ACC112 (cell line): ENCODE measurements around the gene ANKHD1.

Experiments used
- H2AFZ ChIP-seq: fragments of 200-600 bp; sonication (generic); one replicate; pipeline ENCODE4 v1.6.0; 2017; ENCODE audit warnings: antibody characterized with exemption, low read length; ENCODE audit not compliant: unreplicated experiment
- H3K27ac ChIP-seq: fragments of 200-600 bp; sonication (generic); 2 replicates; pipeline ENCODE4 v1.5.1; 2014; ENCODE audit warnings: low read depth, mild to moderate bottlenecking, antibody characterized with exemption, low read length, moderate library complexity
- H3K27me3 ChIP-seq: fragments of 200-600 bp; sonication (generic); 2 replicates; pipeline ENCODE4 v1.6.1; 2014; ENCODE audit warnings: mild to moderate bottlenecking, antibody characterized with exemption, low read length, moderate library complexity, mixed read lengths; ENCODE audit not compliant: insufficient read depth
- H3K36me3 ChIP-seq: fragments of 200-600 bp; sonication (generic); 2 replicates; pipeline ENCODE4 v1.6.1; 2016; ENCODE audit warnings: mild to moderate bottlenecking, antibody characterized with exemption, low read length, moderate library complexity, mixed read lengths; ENCODE audit not compliant: insufficient read depth
- H3K4me1 ChIP-seq: fragments of 200-600 bp; sonication (generic); one replicate; pipeline ENCODE4 v1.6.1; 2016; ENCODE audit warnings: low read length, mixed read lengths; ENCODE audit not compliant: insufficient read depth, unreplicated experiment, control insufficient read depth
- H3K4me3 ChIP-seq: fragments of 200-600 bp; sonication (generic); 2 replicates; pipeline ENCODE4 v1.5.1; 2014; ENCODE audit warnings: mild to moderate bottlenecking, low read depth, low read length
- H3K79me2 ChIP-seq: fragments of 200-600 bp; sonication (generic); one replicate; pipeline ENCODE4 v1.6.0; 2016; ENCODE audit warnings: low read length; ENCODE audit not compliant: control insufficient read depth, unreplicated experiment, insufficient read depth

Gene ANKHD1

DNA sequence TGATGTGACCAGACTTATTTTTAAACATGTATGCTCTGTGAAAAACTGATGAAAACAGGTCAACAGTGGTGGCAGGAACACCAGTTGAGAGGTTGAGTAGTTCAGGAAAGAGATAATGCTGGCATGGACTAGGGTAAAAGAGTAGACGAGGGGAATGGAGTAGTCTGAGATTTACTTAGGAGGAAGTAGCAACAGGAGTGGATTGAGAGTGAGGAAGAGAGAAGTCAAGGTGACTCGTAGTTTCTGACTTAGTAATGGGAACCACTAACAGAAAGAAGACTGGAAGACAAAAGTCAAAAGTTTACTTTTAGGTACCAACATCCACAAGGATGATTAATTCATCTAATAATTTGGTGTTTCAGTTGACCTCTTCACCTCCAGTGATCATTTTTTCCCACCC lies 152.0 kb downstream of the ANKHD1 start:
- Histone ChIP-seq H3K4me3 (no peak overlapping the region), H3K27ac (peak overlapping the region; percentile 29; the same call in 1 of the 2 replicates), H3K4me1 (peaks cover 47% of the 10 kb centered on the region), H2AFZ (no peak overlapping the region), H3K36me3 (no peaks in the 10 kb centered on the region; the same call in 1 of the 2 replicates), H3K79me2 (peaks cover 46% of the 10 kb centered on the region), H3K27me3 (no peaks in the 10 kb centered on the region)

DNA sequence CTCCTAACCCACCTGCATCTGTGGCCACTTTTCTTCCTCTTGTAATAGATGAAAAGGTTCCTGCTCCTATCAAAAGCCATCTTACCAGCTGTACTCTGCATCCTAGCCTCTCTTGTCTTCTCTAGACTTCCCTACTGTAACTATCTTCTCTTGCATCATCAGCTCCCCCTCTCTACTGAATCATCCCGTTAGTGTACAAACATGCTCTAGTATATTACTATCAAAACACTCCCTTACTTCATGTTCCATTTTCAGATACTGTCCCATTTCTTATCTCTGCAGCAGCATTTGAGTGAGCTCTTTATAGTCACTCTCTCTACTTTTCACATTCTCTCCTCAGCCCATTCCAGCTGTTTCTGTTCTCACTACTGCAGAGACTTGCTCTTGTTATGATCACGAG lies 152.8 kb downstream of the ANKHD1 start:
- Histone ChIP-seq H3K36me3 (no peaks in the 10 kb centered on the region), H3K79me2 (peaks cover 46% of the 10 kb centered on the region), H3K27ac (peak overlapping the region; percentile 29; the same call in 1 of the 2 replicates), H3K4me3 (0 out of 2 replicates have a peak overlapping the region, but pooled peaks have one; percentile 9), H3K27me3 (no peaks in the 10 kb centered on the region), H3K4me1 (peaks cover 39% of the 10 kb centered on the region), H2AFZ (no peak overlapping the region)

DNA sequence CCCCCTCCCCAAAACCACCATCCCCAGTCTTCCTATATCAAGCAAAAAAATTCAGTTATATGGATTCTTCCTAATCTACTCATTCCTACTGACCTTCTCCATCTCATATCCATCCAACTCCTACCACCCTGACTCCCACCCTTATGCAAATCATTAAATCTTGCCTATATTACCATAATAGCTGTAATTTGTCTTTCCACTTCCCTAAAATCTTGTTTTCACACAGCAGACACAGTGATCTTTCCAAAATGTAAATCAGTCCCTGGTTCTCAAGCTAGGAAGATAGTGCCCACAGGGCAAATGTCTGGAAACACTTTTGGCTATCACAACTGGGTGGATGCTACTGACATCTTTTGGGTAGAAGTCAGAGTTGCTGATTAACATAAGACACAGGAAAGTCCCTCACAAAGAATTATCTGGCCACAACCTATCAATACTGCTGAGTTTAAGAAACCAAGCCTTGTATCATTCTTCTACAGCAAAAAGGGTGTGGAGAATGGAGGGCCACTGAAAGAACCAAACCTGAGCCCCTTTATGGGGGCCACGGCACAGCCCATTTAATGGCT lies 154.2 kb downstream of the ANKHD1 start:
- Histone ChIP-seq H3K36me3 (no peaks in the 10 kb centered on the region), H2AFZ (no peak overlapping the region), H3K4me1 (peaks cover 34% of the 10 kb centered on the region), H3K27me3 (no peaks in the 10 kb centered on the region), H3K27ac (no peak overlapping the region), H3K79me2 (peaks cover 46% of the 10 kb centered on the region), H3K4me3 (peak overlapping the region; percentile 86)

DNA sequence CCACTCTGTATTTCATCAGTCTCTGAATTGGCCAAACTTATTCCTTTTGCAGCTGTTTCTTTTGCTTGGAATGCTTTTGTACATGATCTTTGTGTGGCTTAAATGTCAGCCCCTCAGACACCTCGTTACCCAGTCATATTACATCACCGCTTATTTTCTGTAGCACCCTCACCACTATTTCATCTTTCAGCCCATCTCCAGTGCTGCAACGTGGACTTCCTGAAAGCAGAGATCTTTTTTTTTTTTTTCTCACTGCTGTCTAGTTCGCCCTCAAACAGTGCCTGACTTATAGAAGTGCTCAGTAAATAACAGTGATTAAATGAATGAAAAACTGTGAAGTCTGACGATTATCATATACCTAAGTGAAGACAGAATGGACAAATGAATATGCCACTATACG lies 154.8 kb downstream of the ANKHD1 start:
- Histone ChIP-seq H3K36me3 (no peaks in the 10 kb centered on the region), H2AFZ (no peak overlapping the region), H3K4me3 (peak overlapping the region; percentile 86), H3K4me1 (peaks cover 34% of the 10 kb centered on the region), H3K79me2 (peaks cover 46% of the 10 kb centered on the region), H3K27ac (peak overlapping the region; percentile 67), H3K27me3 (no peaks in the 10 kb centered on the region)

DNA sequence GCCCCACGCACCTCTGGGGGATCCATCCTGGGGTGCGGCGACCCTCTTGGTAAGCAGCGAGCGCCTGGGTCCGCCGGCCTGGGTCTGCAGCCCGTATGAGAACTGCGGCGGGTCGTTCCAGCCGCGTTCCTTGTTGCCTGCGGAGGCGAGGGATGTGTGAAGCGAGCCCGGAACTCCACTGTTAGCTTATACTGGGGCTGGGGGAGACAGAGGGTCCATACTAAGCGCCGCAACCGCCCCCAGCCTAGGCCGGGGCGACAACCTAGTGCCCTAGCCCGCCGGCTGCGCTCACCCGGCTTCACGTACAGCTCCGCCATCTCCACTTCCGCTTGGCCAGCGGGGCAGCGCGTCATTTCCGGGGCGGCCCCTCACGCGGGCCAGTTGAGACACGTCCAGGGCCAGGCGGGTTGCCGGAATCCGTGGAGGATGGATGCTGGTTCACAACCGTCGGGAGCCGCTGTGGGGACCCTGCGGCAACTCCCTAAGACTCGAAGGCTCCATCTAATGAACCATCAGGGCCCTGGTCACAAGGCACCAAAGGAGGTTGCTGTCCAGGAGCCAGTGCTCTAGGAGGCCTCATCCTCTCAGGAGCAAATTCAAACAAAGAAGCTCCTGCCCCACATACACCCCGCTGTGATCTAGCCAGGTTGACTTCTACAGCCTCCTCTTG lies 155.6 kb downstream of the ANKHD1 start, which contains the start of gene SRA1:
Gene SRA1 (minus strand): TSS at position 338 of the 670 bp plus-strand sequence. CDS start 21 bp downstream, at position 317.
- Histone ChIP-seq H3K4me3 (peak within 1 kb of the TSS; percentile 86), H3K36me3 (no peaks in the 10 kb centered on the region), H3K79me2 (peaks cover 43% of the 10 kb centered on the region), H3K27ac (peak within 1 kb of the TSS; percentile 67), H3K4me1 (peaks cover 34% of the 10 kb centered on the region), H3K27me3 (no peaks in the 10 kb centered on the region), H2AFZ (peak within 1 kb of the TSS; percentile 9)

DNA sequence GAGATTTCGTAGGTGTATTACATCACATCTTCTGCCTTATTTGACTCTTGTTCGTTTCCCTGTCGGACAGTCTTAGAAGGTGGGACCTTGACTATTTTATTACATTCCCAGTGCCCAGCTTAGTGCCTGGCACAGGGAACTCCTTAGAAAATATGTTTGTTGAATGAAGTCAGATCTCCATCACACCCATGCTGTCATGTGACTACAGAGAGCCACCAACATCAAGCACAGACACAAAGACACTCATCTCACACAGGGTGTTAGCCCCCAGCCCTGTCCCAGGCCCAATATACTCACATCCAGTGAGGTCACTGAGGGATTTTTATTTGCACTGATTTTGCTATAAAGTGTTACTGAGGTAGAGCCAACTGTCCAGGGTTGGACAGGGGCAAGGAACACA lies 156.3 kb downstream of the ANKHD1 start:
- no peaks in the 10 kb centered on the region for H3K36me3 ChIP-seq
- H2AFZ ChIP-seq, result peak overlapping the region; percentile 9
- peak overlapping the region; percentile 86 for H3K4me3 ChIP-seq
- H3K27ac ChIP-seq, result peak overlapping the region; percentile 67
- H3K27me3 ChIP-seq, result no peaks in the 10 kb centered on the region
- peaks cover 34% of the 10 kb centered on the region for H3K4me1 ChIP-seq
- H3K79me2 ChIP-seq, result peaks cover 38% of the 10 kb centered on the region

DNA sequence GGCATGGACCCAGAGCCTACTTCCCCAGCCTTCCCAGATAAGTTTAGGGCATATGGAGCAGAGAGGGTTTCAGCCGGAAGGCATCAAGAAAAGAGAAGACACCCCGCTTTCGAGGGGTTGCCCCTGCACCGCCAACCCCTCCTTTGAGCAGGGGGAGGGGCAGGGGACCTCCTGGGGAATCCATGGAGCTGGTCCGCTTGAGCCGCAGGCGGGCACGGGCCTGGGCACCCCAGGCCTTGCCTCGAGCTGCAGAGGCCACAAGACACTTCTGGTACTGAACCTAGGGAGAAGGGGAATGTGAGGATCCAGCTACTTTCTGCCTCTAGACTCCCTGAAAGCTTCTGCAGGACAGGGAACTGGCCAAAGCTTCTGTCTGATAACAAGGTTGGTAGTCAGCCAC lies 156.9 kb downstream of the ANKHD1 start:
- Histone ChIP-seq H3K27me3 (no peaks in the 10 kb centered on the region), H3K4me1 (peaks cover 36% of the 10 kb centered on the region), H3K27ac (no peak overlapping the region), H3K36me3 (no peaks in the 10 kb centered on the region), H2AFZ (no peak overlapping the region), H3K79me2 (peaks cover 35% of the 10 kb centered on the region), H3K4me3 (no peak overlapping the region)

DNA sequence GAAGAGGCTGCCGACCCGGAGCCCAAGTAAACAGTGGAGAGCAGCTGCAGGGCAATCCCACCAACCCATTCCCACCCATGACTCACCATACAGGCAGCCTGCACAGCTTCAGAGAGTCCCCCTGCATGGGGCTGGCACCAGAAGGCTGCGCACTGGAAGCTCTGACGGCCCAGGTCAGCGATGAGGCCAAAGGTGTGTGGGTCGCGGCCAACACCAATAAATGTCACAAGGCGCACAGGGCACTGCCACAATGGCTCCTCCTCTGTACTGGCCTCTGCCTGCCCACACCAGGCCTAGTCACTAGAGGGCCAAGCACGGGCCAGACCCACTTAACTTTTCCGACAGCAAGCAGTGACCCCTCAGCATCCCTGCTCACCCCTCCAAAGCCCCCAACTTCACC lies 158.6 kb downstream of the ANKHD1 start:
- H3K27ac ChIP-seq, result no peak overlapping the region
- H2AFZ ChIP-seq, result no peak overlapping the region
- peaks cover 29% of the 10 kb centered on the region for H3K79me2 ChIP-seq
- no peaks in the 10 kb centered on the region for H3K27me3 ChIP-seq
- no peaks in the 10 kb centered on the region for H3K36me3 ChIP-seq
- H3K4me1 ChIP-seq, result peaks cover 23% of the 10 kb centered on the region
- no peak overlapping the region for H3K4me3 ChIP-seq

DNA sequence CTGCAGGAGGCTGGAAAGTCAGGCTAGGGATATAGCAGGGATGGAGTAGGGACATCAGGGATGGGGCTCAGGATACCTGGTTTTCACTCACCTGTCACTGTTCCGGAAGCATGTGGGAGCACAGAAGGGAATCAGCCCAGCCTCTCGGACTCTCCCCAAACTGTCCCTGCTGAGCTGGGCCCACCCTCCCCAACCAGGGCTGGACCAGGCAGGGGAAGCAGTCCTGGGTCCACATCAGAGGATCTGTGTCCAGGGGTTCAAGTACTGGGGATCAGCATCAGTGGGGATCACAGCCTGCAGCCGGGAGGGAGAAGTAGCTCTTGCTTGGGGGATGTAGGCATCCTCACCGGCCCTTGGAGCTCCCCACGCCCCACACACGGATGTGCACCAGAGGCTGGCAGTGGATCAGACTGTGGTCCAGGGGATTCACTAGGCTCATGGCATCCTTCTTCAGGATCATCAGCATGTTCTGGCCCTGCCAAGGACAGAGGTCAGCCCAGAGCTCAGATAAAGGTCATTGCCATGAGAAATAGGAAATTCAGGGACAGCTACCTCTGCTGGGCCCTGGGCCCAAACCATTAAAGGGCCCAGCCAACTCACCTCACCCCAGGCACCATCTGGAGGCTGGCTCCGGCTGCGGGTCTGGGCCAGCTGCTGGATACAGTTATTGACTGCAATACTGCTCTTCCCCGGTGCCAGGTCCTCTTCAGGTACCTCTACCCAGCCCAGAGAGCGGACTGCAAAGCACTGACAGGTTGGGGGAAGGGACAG lies 160.3 kb downstream of the ANKHD1 start:
- H3K27me3 ChIP-seq, result no peaks in the 10 kb centered on the region
- H3K27ac ChIP-seq, result no peak overlapping the region
- H3K4me1 ChIP-seq, result peaks cover 24% of the 10 kb centered on the region
- H2AFZ ChIP-seq, result no peak overlapping the region
- peaks cover 29% of the 10 kb centered on the region for H3K79me2 ChIP-seq
- no peak overlapping the region for H3K4me3 ChIP-seq
- no peaks in the 10 kb centered on the region for H3K36me3 ChIP-seq

DNA sequence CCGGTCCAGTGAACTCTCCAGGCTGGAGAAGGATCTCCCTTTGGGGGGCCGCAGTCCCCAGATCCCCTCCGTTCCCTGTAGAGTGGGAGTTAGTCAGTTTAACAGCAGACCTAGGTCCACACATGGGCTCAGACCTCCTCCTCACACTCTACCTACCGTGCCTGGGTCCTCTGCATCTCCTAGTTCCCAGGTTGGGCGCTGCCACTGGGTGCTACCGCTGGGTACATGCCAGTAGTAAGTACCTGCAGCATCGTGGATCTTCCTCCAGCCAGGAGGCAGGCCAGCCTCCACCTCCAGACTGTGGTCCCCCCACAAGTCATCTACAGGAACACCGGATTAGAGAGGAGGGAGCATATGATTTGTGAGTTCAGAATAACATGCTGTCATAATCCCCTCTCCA lies 162.0 kb downstream of the ANKHD1 start:
- Histone ChIP-seq H3K4me3 (peak overlapping the region; percentile 94), H2AFZ (no peak overlapping the region), H3K36me3 (no peaks in the 10 kb centered on the region), H3K27ac (peak overlapping the region; percentile 79; the same call in 1 of the 2 replicates), H3K4me1 (peaks cover 19% of the 10 kb centered on the region), H3K27me3 (no peaks in the 10 kb centered on the region), H3K79me2 (peaks cover 39% of the 10 kb centered on the region)
